HL-60 (cell line): ENCODE results near the gene COPS6.

Experiments
- GABPA ChIP-seq: IDR thresholded peaks from 2 replicates; pipeline ENCODE4 v1.6.1; 2012; ENCODE audit warnings: low read depth
- POLR2AphosphoS5 ChIP-seq: IDR thresholded peaks from 2 replicates; pipeline ENCODE4 v1.6.1; 2012; ENCODE audit warnings: low read depth
- TF ChIP-seq, protein P1 (sequence below): IDR thresholded peaks from one replicate; pipeline ENCODE4 v1.5.1; 2011; ENCODE audit warnings: low read length, control low read depth, inconsistent platforms; ENCODE audit not compliant: insufficient read depth
- TF ChIP-seq, protein P2 (sequence below): IDR thresholded peaks from 2 replicates; pipeline ENCODE4 v1.6.1; 2012; ENCODE audit warnings: low read depth; ENCODE audit not compliant: insufficient replicate concordance

DNA sequence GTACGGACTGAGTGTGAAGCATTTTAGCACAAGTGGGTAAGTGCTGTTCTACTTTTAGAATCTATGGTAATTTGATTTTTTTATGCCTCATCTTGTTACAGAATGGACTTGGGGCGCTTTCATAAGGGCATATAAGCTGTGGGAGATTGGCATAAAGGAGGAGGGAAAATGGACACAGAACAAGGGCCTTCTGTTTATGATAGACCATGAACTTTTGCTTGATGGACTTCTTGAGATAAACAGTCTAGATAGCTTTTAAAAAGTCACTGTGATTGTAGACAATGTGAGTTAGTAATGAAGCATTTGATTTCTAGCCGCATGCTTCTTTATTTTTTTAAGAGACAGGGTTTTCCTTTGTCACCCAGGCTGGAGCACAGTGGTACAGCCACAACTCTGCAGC lies 37.2 kb upstream of the COPS6 start:
- TF ChIP-seq, protein P1, sequence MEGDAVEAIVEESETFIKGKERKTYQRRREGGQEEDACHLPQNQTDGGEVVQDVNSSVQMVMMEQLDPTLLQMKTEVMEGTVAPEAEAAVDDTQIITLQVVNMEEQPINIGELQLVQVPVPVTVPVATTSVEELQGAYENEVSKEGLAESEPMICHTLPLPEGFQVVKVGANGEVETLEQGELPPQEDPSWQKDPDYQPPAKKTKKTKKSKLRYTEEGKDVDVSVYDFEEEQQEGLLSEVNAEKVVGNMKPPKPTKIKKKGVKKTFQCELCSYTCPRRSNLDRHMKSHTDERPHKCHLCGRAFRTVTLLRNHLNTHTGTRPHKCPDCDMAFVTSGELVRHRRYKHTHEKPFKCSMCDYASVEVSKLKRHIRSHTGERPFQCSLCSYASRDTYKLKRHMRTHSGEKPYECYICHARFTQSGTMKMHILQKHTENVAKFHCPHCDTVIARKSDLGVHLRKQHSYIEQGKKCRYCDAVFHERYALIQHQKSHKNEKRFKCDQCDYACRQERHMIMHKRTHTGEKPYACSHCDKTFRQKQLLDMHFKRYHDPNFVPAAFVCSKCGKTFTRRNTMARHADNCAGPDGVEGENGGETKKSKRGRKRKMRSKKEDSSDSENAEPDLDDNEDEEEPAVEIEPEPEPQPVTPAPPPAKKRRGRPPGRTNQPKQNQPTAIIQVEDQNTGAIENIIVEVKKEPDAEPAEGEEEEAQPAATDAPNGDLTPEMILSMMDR = no peak
- TF ChIP-seq POLR2AphosphoS5 = no peak
- TF ChIP-seq, protein P2, sequence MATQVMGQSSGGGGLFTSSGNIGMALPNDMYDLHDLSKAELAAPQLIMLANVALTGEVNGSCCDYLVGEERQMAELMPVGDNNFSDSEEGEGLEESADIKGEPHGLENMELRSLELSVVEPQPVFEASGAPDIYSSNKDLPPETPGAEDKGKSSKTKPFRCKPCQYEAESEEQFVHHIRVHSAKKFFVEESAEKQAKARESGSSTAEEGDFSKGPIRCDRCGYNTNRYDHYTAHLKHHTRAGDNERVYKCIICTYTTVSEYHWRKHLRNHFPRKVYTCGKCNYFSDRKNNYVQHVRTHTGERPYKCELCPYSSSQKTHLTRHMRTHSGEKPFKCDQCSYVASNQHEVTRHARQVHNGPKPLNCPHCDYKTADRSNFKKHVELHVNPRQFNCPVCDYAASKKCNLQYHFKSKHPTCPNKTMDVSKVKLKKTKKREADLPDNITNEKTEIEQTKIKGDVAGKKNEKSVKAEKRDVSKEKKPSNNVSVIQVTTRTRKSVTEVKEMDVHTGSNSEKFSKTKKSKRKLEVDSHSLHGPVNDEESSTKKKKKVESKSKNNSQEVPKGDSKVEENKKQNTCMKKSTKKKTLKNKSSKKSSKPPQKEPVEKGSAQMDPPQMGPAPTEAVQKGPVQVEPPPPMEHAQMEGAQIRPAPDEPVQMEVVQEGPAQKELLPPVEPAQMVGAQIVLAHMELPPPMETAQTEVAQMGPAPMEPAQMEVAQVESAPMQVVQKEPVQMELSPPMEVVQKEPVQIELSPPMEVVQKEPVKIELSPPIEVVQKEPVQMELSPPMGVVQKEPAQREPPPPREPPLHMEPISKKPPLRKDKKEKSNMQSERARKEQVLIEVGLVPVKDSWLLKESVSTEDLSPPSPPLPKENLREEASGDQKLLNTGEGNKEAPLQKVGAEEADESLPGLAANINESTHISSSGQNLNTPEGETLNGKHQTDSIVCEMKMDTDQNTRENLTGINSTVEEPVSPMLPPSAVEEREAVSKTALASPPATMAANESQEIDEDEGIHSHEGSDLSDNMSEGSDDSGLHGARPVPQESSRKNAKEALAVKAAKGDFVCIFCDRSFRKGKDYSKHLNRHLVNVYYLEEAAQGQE = no peak
- no peak for TF ChIP-seq GABPA
